Measurements from ENCODE around the gene CRLF1. TPM values are rescaled to one million over a fixed set of nuclear protein-coding genes. Genes with fewer than 3 reads are reported as not detected.

The CRLF1 gene
- total and polyA plus RNA-seq, 2 donors (not counting 1 experiment from before 2014, with no cell fraction given) = not detected

GRCh38 chr19:18639706-18640243 lies 33.2 kb upstream of the CRLF1 start:
- intact Hi-C loops (cut with micrococcal nuclease) = loop anchor here (5.0 kb wide), 2 partner anchors 63 to 148 kb away; no protein-coding TSS in a partner anchor
- ChIA-PET CTCF (interaction anchor here (0.6 to 1.7 kb wide), 2 partner anchors 32 to 192 kb away, joined by 3 read pairs; partner anchors contain the start of gene UPF1), POLR2A (interaction anchor here (0.7 kb wide), 3 partner anchors 12 to 769 kb away, joined by 3 to 7 read pairs (median 3); no protein-coding TSS in a partner anchor)
- H3K9me3 ChIP-seq (ENCODE audit: control extremely low read depth in 1 of 3, control insufficient read depth in 2 of 3, insufficient read depth in 1 of 3, low read length in 2 of 3) = peaks cover 0 to 6% (median 0%) of the 10 kb centered on the region in 3 donors
- peaks cover 34% of the 10 kb centered on the region for H3K4me1 Mint-ChIP-seq
- H3K27ac Mint-ChIP-seq = no peak overlapping the region
- no peak overlapping the region for H2AFZ ChIP-seq (ENCODE audit: insufficient read depth, low read depth, low read length, poor library complexity, severe bottlenecking)
- no peaks in the 10 kb centered on the region for H3K36me3 ChIP-seq (replicated peaks in 1 of 2; ENCODE audit: control extremely low read depth in 1 of 2, control insufficient read depth in 1 of 2, extremely low read depth in 1 of 2, insufficient read depth in 2 of 2, low read length in 1 of 2)
- ATAC-seq (ENCODE audit: low read depth) (no peak), DNase-seq (no peak)
- no peaks in the 10 kb centered on the region for H3K27me3 Mint-ChIP-seq
- H3K4me3 Mint-ChIP-seq = no peak overlapping the region
- WGBS (ENCODE audit: insufficient coverage) = 96% methylated on average over 6 of the region's 8 CpGs
- H3K9me3 Mint-ChIP-seq (ENCODE audit: insufficient read depth) = no peaks in the 10 kb centered on the region
- no peak overlapping the region for H3K4me3 ChIP-seq (ENCODE audit: control extremely low read depth in 1 of 5, extremely low read depth in 1 of 5, insufficient read depth in 1 of 5, low read depth in 2 of 5, low read length in 4 of 5)
- H3K27me3 ChIP-seq (replicated peaks in 1 of 4; ENCODE audit: control extremely low read depth in 1 of 4, control insufficient read depth in 3 of 4, insufficient read depth in 4 of 4, low read length in 3 of 4) = no peaks in the 10 kb centered on the region
- peaks cover 13% of the 10 kb centered on the region for H4K20me1 ChIP-seq (ENCODE audit: control insufficient read depth, insufficient read depth, low read length, poor library complexity, severe bottlenecking)
- no peak overlapping the region for H3K4me2 ChIP-seq (replicated peaks; ENCODE audit: low read depth, low read length, poor library complexity, severe bottlenecking)
- peaks cover 32% of the 10 kb centered on the region for H3K79me2 ChIP-seq (ENCODE audit: control insufficient read depth, insufficient read depth, low read length)
- H3K27ac ChIP-seq (ENCODE audit: low read length in 2 of 2) = no peak overlapping the region
- H3K4me1 ChIP-seq (ENCODE audit: control insufficient read depth in 2 of 2, insufficient read depth in 2 of 2, low read length in 2 of 2) = peaks cover 20 to 33% of the 10 kb centered on the region in 2 donors
- TF ChIP-seq CTCF (IDR thresholded peaks at IDR 0.05) = no peak
- TF ChIP-seq EZH2 (IDR thresholded peaks at IDR 0.05; ENCODE audit: borderline replicate concordance, insufficient read depth, low read depth, low read length, poor library complexity, severe bottlenecking) = no peak
- H3K9ac ChIP-seq (ENCODE audit: low read length) = no peak overlapping the region

All from B cell (primary cell).